Measurements from ENCODE around the gene XYLB. TPM values are rescaled to one million over a fixed set of nuclear protein-coding genes. Genes with fewer than 3 reads are reported as not detected.

The XYLB gene
- total RNA-seq, 6 experiments from 2014 or later = 26.2 to 48.3 (median 36.6) TPM

DNA sequence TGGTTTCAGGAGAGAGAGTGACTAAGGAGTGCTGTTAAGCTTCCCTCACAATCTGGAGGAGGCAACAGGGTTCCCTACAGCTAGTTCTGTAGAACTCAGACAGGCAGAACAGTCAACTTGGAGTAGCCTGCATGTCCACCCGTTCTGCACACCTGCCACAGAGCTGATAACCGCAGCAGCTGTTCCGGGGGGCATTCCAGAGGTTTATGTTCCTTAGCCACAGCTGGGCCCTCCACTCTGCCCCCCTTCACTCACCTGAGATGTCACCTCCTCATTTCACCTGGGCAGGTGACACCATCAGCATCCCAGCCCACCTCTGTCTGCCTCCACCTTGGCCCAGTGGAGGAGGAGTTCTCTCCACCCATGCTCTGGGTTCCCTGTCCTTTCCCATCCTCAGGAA lies 22.6 kb downstream of the XYLB start:
- H3K4me1 ChIP-seq = no peaks in the 10 kb centered on the region
- TF ChIP-seq, protein P1, sequence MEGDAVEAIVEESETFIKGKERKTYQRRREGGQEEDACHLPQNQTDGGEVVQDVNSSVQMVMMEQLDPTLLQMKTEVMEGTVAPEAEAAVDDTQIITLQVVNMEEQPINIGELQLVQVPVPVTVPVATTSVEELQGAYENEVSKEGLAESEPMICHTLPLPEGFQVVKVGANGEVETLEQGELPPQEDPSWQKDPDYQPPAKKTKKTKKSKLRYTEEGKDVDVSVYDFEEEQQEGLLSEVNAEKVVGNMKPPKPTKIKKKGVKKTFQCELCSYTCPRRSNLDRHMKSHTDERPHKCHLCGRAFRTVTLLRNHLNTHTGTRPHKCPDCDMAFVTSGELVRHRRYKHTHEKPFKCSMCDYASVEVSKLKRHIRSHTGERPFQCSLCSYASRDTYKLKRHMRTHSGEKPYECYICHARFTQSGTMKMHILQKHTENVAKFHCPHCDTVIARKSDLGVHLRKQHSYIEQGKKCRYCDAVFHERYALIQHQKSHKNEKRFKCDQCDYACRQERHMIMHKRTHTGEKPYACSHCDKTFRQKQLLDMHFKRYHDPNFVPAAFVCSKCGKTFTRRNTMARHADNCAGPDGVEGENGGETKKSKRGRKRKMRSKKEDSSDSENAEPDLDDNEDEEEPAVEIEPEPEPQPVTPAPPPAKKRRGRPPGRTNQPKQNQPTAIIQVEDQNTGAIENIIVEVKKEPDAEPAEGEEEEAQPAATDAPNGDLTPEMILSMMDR (IDR thresholded peaks at IDR 0.05) = no peak
- no peak for TF ChIP-seq POLR2A (IDR thresholded peaks at IDR 0.05)
- intact Hi-C loops (cut with DNase I) = no loop called here

DNA sequence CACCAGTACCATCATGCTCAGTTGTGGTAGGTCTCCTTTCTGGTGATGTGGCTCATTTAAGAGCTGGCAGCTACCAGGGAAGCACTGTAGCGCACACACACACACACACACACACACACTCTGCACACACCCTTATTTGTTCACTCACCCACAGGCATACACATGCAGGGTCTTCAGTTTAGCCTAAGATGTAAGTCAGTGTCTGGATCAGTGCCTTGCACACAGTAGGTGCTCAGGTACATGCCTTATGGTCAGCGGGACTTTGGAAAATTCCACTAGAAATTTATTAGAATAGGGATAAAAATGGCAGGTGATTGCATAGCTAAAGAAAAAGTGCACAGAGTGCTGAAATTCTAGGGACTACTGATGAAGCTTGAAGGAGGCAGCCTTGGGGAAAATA lies 23.6 kb downstream of the XYLB start:
- ATAC-seq (no peak), DNase-seq (peak in 1 of 3 donors; percentile 3)
- intact Hi-C loops (cut with DNase I) = no loop called here
- Histone ChIP-seq H3K4me1 (no peaks in the 10 kb centered on the region), H3K4me3 (no peak overlapping the region), H3K9me3 (no peaks in the 10 kb centered on the region), H3K27me3 (no peaks in the 10 kb centered on the region), H3K27ac (no peak overlapping the region), H3K36me3 (peaks cover 0 to 94% (median 46%) of the 10 kb centered on the region in 4 donors)
- TF ChIP-seq, protein P1 (IDR thresholded peaks at IDR 0.05) = no peak
- no peak for TF ChIP-seq POLR2A (IDR thresholded peaks at IDR 0.05)
- 67% methylated on average over 2 of the region's 2 CpGs for WGBS (ENCODE audit: insufficient coverage, low coverage, low lambda C conversion rate, missing lambda C conversion rate)

More for the DNA sequence above, 22.6 kb downstream of the XYLB start:
- no peak for DNase-seq
- Histone ChIP-seq H3K36me3 (peaks cover 0 to 90% (median 45%) of the 10 kb centered on the region in 4 donors), H3K27ac (no peak overlapping the region), H3K4me3 (no peak overlapping the region), H3K27me3 (no peaks in the 10 kb centered on the region), H3K9me3 (no peaks in the 10 kb centered on the region)
- ATAC-seq = no peak
- no CpG with 5 or more reads among the region's 3 CpGs for WGBS (ENCODE audit: insufficient coverage, low coverage, low lambda C conversion rate, missing lambda C conversion rate)

DNA sequence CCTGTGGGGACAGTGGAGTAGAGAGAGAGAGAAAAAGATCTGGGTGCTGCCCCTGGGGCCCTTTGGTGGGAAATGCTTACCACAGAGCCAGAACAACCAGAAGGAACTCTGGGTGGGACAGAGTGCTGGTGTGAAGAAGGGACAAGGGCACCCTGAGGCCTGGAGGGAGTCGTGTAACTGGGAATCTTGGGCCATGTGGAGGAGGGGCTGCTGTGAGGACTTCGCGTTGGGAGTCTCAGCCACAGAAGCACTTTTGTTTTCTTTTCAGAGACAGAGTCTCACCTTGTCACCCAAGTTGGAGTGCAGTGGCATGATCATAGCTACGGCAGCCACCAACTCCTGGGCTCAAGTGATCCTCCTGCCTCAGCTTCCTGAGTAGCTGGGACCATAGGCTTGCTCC lies 24.3 kb downstream of the XYLB start:
- Histone ChIP-seq H3K4me1 (no peaks in the 10 kb centered on the region), H3K27ac (no peak overlapping the region), H3K36me3 (peaks cover 0 to 94% (median 47%) of the 10 kb centered on the region in 4 donors), H3K9me3 (no peaks in the 10 kb centered on the region), H3K4me3 (no peak overlapping the region), H3K27me3 (no peaks in the 10 kb centered on the region)
- WGBS (ENCODE audit: insufficient coverage, low coverage, low lambda C conversion rate, missing lambda C conversion rate) = 63% methylated on average over 1 of the region's 4 CpGs
- ATAC-seq (no peak), DNase-seq (peak in 1 of 3 donors; percentile 3)
- TF ChIP-seq, protein P1 (IDR thresholded peaks at IDR 0.05) = no peak
- TF ChIP-seq POLR2A (IDR thresholded peaks at IDR 0.05) = no peak
- intact Hi-C loops (cut with DNase I) = no loop called here

DNA sequence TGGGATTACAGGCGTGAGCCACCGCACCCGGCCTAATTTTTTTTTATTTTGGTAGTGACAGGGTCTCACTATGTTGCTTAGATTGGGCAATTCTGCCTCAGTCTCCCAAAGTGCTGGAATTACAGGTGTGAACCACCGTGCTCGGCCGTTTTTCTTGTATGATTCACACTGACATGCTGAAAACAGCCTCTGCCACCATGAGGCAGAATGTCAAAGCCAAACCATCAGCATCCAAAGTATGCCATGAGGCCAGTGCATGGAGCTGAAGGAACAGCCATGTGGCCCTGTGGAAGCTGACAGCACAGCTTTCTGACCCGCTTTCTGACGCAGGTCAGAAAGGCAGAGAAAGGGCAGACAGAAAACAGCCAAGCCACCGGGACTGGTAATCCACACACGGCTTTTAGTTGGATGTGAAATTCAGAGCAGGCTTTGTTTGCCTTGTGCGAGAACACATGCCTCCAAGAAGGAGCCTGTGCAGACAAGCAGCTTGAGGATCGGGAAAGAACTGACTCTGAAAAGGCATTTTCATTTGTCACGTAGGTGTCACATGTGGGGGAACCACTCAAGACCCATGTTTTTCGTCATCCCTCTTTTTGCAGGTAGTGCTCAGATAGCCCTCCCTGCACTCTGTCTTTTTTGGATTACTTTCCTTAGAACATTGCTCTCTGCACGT lies 25.1 kb downstream of the XYLB start:
- H3K36me3 ChIP-seq = peaks cover 0 to 94% (median 48%) of the 10 kb centered on the region in 4 donors
- H3K27me3 ChIP-seq = no peaks in the 10 kb centered on the region
- WGBS (ENCODE audit: insufficient coverage, low coverage, low lambda C conversion rate, missing lambda C conversion rate) = 77% methylated on average over 14 of the region's 15 CpGs
- H3K27ac ChIP-seq = no peak overlapping the region
- H3K4me3 ChIP-seq = no peak overlapping the region
- TF ChIP-seq, protein P1 (IDR thresholded peaks at IDR 0.05) = no peak
- H3K9me3 ChIP-seq = no peaks in the 10 kb centered on the region
- intact Hi-C loops (cut with DNase I) = no loop called here
- DNase-seq (peak in 1 of 3 donors; percentile 17), ATAC-seq (no peak)
- H3K4me1 ChIP-seq = no peaks in the 10 kb centered on the region

Measured in right lobe of liver (tissue), 6 donors.